ENCODE measurements around the gene ARPC1A. TPM values are rescaled to one million over a fixed set of nuclear protein-coding genes. Genes with fewer than 3 reads are reported as not detected.
"Not testable (repeated sequence)": the region's sequence is repeated elsewhere in the genome, so short reads cannot be mapped to it uniquely, and the experiment has no call there.

Gene ARPC1A
- total RNA-seq, 2 experiments from 2014 or later: 52.3 to 65.6 TPM

DNA sequence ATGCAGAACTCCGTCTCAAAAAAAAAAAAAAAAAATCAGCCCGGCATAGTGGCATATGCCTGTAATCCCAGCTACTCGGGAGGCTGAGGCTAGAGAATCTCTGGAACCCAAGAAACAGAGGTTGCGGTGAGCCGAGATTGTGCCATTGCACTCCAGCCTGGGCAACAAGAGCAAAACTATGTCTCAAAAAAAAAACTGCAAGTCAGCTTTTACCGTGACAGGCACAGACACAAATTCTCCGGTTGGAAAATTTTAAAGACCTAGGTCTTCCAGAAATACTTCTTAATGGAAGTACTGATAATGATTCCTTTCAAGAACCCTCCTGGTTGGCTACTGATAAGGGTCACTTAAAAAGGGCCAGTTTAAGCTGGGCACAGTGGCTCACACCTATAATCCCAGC is 29.4 kb downstream of the ARPC1A start:
- Mint-ChIP-seq H3K27me3 (no peaks in the 10 kb centered on the region), H3K9me3 (ENCODE audit: low read depth) (no peaks in the 10 kb centered on the region), H3K36me3 (ENCODE audit: low read depth) (peaks cover 34% of the 10 kb centered on the region), H3K27ac (no peak overlapping the region), H3K4me3 (no peak overlapping the region), H3K4me1 (no peaks in the 10 kb centered on the region)
- ATAC-seq (no peak), DNase-seq (no peak)
- intact Hi-C loops (cut with DNase I, micrococcal nuclease): no loop called here
- POLR2A ChIA-PET: interaction anchor here (0.7 kb wide), 1 partner anchor 7 kb away, joined by 3 read pairs; no protein-coding TSS in a partner anchor
- CTCF ChIA-PET: interaction anchor here (0.6 to 0.7 kb wide), 2 partner anchors 19 to 31 kb away, joined by 3 read pairs; no protein-coding TSS in a partner anchor

DNA sequence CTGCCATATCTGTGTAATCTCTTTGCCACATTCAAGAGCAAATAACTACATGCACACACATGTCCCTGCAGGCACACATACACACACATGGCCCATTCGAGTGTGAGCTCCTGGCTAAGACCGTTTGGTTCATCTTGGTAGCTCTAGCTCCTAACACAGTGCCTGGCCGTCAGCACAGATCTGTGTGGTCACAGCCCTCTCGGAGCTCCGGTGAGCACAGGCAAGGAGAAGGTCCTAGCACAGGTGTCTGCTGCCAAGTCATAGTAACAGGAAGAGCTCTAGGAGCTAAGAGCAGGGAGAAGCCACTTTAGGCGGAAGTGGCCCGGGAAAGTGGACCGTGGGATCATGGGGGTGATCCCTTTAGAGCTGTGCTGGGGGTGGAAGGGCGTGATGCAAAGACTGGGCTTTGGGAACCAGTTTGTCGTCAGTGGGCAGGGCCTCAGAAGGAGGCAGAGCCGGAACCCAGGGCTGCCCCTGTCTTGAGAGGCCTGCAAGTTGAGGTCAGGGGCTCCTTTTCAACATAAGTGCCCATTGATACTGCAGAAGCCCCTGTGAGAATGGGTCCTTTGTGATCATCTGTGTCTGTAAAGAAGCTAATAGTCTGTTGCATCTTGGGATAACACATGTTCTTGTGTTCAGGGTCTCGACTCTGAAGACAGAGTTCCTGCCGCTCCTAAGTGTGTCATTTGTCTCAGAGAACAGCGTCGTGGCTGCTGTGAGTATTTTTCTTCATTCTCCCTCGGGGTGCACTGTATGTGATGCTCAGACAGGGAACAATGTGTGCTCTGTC is 32.2 kb downstream of the ARPC1A start:
- H3K4me1 Mint-ChIP-seq: no peaks in the 10 kb centered on the region
- intact Hi-C loops (cut with DNase I, micrococcal nuclease): no loop called here
- H3K9me3 Mint-ChIP-seq (ENCODE audit: low read depth): no peaks in the 10 kb centered on the region
- ChIA-PET CTCF (interaction anchor here (0.6 kb wide), 1 partner anchor 89 kb away, joined by 3 read pairs; no protein-coding TSS in a partner anchor), POLR2A (no interaction called here)
- H3K36me3 Mint-ChIP-seq (ENCODE audit: low read depth): peaks cover 40% of the 10 kb centered on the region
- DNase-seq (no peak), ATAC-seq (no peak)
- H3K4me3 Mint-ChIP-seq: no peak overlapping the region
- H3K27me3 Mint-ChIP-seq: no peaks in the 10 kb centered on the region
- no peak overlapping the region for H3K27ac Mint-ChIP-seq

DNA sequence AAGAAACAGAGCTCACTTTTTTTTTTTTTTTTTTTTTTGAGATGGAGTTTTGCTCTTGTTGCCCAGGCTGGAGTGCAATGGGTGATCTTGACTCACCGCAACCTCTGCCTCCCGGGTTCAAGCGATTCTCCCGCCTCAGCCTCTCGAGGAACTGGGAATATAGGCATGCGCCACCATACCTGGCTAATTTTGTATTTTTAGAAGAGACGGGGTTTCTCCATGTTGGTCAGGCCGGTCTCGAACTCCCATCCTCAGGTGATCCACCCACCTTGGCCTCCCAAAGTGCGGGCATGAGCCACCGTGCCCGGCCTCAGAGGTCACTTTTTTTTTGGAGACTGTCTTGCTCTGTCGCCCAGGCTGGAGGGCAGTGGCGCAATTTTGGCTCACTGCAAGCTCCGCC is 32.8 kb downstream of the ARPC1A start:
- H3K4me1 Mint-ChIP-seq; CTCF ChIA-PET; POLR2A ChIA-PET; H3K4me3 Mint-ChIP-seq; ATAC-seq; DNase-seq; H3K9me3 Mint-ChIP-seq (ENCODE audit: low read depth); H3K27ac Mint-ChIP-seq; H3K27me3 Mint-ChIP-seq; intact Hi-C loops (cut with DNase I, micrococcal nuclease): not testable (repeated sequence)
- peaks cover 42% of the 10 kb centered on the region for H3K36me3 Mint-ChIP-seq (ENCODE audit: low read depth)

DNA sequence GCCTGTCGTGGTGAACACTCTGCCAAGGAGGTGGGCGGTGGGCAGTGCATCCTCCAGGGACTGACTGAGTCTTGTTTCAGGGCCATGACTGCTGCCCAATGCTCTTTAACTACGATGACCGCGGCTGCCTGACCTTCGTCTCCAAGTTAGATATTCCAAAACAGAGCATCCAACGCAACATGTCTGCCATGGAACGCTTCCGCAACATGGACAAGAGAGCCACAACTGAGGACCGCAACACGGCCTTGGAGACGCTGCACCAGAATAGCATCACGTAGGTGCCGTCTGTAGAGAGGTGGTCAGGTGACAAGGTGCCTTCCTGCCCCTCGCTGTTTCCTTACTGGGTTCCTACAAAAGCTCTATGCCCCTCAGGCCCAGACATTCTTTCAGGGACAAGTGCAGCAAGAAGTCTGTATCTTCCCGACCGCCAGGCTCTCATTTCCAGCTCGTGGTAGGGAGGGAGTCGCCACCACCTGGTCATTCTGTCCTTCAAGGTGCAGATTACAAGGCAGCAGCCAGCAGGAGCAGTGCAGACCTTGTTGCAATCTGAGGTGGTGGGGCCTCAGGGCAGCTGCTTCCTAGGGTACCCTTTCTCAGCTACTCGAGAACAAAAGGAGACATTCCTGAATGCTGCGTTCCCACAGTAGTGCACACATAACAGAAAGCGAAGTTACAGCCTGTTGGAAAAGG is 33.9 kb downstream of the ARPC1A start:
- intact Hi-C loops (cut with DNase I, micrococcal nuclease): no loop called here
- no peak for ATAC-seq
- no peak for DNase-seq
- no peaks in the 10 kb centered on the region for H3K27me3 Mint-ChIP-seq
- no peaks in the 10 kb centered on the region for H3K9me3 Mint-ChIP-seq (ENCODE audit: low read depth)
- ChIA-PET CTCF (interaction anchor here (0.6 to 0.8 kb wide), 3 partner anchors 9 to 56 kb away, joined by 3 to 5 read pairs (median 3); no protein-coding TSS in a partner anchor), POLR2A (no interaction called here)
- H3K4me1 Mint-ChIP-seq: no peaks in the 10 kb centered on the region
- H3K36me3 Mint-ChIP-seq (ENCODE audit: low read depth): peaks cover 41% of the 10 kb centered on the region
- H3K27ac Mint-ChIP-seq: no peak overlapping the region
- no peak overlapping the region for H3K4me3 Mint-ChIP-seq

DNA sequence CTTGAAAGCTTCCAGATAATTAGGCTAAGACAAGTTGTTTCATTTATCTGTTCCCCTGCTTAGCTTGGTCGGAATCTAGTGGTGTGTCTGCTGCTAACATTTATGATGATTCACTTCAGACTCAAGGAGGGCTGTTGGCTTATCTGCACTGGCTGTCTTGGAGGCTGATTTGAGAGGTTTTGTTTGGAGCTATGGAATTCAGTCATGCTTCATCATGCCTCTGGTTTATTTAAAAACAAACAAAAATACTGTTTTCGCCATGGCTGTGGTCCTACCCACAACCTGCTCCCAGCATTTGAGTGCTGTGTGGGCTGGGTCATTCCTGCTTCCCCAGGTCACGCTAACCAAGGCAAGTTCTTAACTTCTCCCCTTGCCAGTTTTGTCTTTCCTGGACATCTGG is 37.1 kb downstream of the ARPC1A start:
- ChIA-PET POLR2A (interaction anchor here (0.6 to 0.8 kb wide), 2 partner anchors 86 to 88 kb away, joined by 3 to 16 read pairs; no protein-coding TSS in a partner anchor), CTCF (no interaction called here)

DNA sequence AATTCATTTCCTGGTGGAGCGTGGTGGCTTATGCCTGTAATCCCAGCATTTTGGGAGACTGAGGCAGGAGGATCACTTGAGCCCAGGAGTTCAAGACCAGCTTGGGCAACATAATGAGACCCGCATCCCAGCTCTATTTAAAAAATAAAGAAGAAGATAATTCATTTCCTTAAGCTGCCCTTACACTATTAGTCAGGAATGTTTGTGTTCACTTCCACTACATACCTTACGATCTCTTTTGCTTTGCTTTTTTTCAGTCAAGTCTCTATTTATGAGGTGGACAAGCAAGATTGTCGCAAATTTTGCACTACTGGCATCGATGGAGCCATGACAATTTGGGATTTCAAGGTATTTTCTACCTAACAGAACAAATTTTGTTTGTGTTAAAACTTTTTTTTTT is 37.6 kb downstream of the ARPC1A start:
- H3K9me3 Mint-ChIP-seq (ENCODE audit: low read depth): no peaks in the 10 kb centered on the region
- intact Hi-C loops (cut with DNase I, micrococcal nuclease): no loop called here
- ChIA-PET POLR2A (interaction anchor here (0.6 to 0.8 kb wide), 3 partner anchors 86 to 432 kb away, joined by 3 to 16 read pairs (median 5); no protein-coding TSS in a partner anchor), CTCF (no interaction called here)
- no peaks in the 10 kb centered on the region for H3K4me1 Mint-ChIP-seq
- H3K36me3 Mint-ChIP-seq (ENCODE audit: low read depth): peaks cover 43% of the 10 kb centered on the region
- ATAC-seq (no peak), DNase-seq (no peak)
- H3K27me3 Mint-ChIP-seq: no peaks in the 10 kb centered on the region
- H3K27ac Mint-ChIP-seq: no peak overlapping the region
- no peak overlapping the region for H3K4me3 Mint-ChIP-seq

More for the DNA sequence above, 37.1 kb downstream of the ARPC1A start:
- Mint-ChIP-seq H3K36me3 (ENCODE audit: low read depth) (peaks cover 47% of the 10 kb centered on the region), H3K9me3 (ENCODE audit: low read depth) (no peaks in the 10 kb centered on the region), H3K4me1 (no peaks in the 10 kb centered on the region), H3K4me3 (no peak overlapping the region), H3K27me3 (no peaks in the 10 kb centered on the region), H3K27ac (no peak overlapping the region)
- intact Hi-C loops (cut with DNase I, micrococcal nuclease): no loop called here
- no peak for ATAC-seq
- DNase-seq: no peak

DNA sequence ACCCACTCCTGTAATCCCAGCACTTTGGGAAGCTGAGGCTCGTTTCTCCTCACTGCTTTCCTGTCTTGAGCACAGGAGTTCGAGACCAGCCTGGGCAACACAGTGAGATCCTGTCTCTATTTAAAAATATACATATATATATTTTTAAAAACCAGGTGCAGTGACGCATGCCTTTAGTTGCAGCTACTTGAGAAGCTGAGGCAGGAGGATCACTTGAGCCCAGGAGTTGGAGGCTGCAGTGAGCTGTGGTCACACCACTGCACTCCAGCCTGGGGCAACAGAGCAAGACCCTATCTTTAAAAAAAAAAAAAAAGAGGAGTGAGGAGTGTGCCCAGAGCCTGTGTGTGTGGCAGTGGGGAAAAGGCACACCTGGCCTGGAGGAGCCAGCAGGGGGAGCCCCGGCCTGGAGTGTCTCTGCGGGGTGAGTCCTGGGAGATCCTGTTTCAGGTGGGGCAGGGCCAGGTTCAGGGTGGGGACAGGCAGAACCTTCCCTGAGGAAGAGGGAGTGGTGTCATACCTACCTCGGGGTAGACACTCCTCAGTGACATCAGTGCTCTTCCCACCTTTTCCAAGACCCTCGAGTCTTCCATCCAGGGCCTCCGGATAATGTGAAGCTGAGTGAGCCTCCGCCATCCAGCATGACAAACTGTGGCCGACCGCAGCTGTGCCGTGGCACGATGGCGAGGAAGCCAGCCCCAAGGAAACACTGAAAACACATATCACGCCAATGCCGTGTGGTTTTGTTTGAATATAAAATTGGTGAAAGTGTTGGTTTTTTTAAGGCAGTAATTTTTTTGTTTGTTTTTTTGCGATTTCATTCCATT is 39.8 kb downstream of the ARPC1A start:
- Mint-ChIP-seq H3K27me3 (no peaks in the 10 kb centered on the region), H3K4me3 (no peak overlapping the region), H3K36me3 (ENCODE audit: low read depth) (peaks cover 39% of the 10 kb centered on the region), H3K4me1 (no peaks in the 10 kb centered on the region), H3K9me3 (ENCODE audit: low read depth) (no peaks in the 10 kb centered on the region), H3K27ac (no peak overlapping the region)
- ChIA-PET CTCF (interaction anchor here (0.8 to 1.4 kb wide), 5 partner anchors 12 to 50 kb away, joined by 3 to 6 read pairs (median 4); no protein-coding TSS in a partner anchor), POLR2A (interaction anchor here (0.5 kb wide), 1 partner anchor 769 kb away, joined by 4 read pairs; no protein-coding TSS in a partner anchor)
- intact Hi-C loops (cut with DNase I, micrococcal nuclease): loop anchor here in 1 of 2 experiments (1.0 kb wide), 1 partner anchor 22 kb away; no protein-coding TSS in a partner anchor
- ATAC-seq (peak; percentile 93), DNase-seq (peak; percentile 75)

DNA sequence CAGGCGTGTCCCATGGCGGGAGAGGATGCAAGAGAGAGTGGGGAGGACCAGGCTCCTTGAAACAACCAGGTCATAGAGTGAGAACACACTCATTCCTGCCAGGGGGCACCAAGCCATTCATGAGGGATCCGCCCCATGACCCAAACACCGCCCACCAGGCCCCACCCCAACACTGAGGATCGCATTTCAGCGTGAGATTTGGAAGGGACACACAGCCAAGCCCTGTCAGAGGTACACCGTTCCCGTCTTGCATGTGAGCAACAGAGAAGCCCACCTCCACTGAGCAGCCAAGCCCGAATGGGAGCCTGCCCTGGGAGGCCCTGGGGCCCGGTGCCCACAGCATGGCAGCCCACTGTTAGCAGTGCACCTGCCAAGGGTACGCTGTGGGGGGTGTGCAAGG is 40.9 kb downstream of the ARPC1A start:
- no peak overlapping the region for H3K4me3 Mint-ChIP-seq
- H3K36me3 Mint-ChIP-seq (ENCODE audit: low read depth): peaks cover 31% of the 10 kb centered on the region

DNA sequence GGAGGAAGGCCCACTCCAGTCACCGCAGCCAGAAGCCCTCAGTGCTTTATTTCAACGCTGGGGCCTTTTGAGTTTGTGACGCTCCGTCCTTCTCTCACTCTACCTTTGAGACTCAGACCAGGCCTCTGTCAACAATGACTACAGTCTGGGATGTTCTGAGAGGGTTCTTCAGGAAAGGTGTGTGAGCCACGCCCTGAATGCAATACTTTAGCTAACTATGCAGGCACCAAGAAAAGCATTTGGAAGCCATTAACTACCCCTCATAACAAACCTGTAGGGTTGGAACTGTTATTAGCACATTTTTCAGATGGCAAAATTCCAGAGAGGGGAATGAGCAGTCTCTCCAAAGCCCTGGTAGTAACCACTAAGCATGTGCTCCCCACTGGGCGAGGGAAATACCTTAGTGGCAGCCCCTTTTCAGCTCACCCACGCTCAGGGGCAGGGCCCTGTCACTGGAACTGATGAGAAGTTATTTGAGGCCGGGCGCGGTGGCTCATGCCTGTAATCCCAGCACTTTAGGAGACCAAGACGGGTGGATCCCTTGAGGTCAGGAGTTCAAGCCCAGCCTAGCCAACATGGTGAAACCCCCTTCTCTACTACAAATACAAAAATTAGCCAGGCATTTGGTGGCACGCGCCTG is 43.2 kb downstream of the ARPC1A start:
- ChIA-PET CTCF (interaction anchor here (1.1 to 1.4 kb wide), 2 partner anchors 9 to 33 kb away, joined by 3 to 6 read pairs; no protein-coding TSS in a partner anchor), POLR2A (interaction anchor here (0.6 kb wide), 1 partner anchor 38 kb away, joined by 3 read pairs; no protein-coding TSS in a partner anchor)
- DNase-seq (no peak), ATAC-seq (no peak)
- Mint-ChIP-seq H3K4me3 (no peak overlapping the region), H3K27me3 (no peaks in the 10 kb centered on the region), H3K36me3 (ENCODE audit: low read depth) (peaks cover 22% of the 10 kb centered on the region), H3K27ac (no peak overlapping the region), H3K9me3 (ENCODE audit: low read depth) (no peaks in the 10 kb centered on the region), H3K4me1 (peaks cover 2% of the 10 kb centered on the region)
- intact Hi-C loops (cut with DNase I, micrococcal nuclease): no loop called here

More for the DNA sequence above, 40.9 kb downstream of the ARPC1A start:
- CTCF ChIA-PET: interaction anchor here (0.8 kb wide), 1 partner anchor 41 kb away, joined by 3 read pairs; no protein-coding TSS in a partner anchor
- DNase-seq: no peak
- H3K27ac Mint-ChIP-seq: no peak overlapping the region
- ATAC-seq: no peak
- no peaks in the 10 kb centered on the region for H3K4me1 Mint-ChIP-seq
- no peaks in the 10 kb centered on the region for H3K9me3 Mint-ChIP-seq (ENCODE audit: low read depth)
- no peaks in the 10 kb centered on the region for H3K27me3 Mint-ChIP-seq
- POLR2A ChIA-PET: no interaction called here
- intact Hi-C loops (cut with DNase I, micrococcal nuclease): no loop called here

DNA sequence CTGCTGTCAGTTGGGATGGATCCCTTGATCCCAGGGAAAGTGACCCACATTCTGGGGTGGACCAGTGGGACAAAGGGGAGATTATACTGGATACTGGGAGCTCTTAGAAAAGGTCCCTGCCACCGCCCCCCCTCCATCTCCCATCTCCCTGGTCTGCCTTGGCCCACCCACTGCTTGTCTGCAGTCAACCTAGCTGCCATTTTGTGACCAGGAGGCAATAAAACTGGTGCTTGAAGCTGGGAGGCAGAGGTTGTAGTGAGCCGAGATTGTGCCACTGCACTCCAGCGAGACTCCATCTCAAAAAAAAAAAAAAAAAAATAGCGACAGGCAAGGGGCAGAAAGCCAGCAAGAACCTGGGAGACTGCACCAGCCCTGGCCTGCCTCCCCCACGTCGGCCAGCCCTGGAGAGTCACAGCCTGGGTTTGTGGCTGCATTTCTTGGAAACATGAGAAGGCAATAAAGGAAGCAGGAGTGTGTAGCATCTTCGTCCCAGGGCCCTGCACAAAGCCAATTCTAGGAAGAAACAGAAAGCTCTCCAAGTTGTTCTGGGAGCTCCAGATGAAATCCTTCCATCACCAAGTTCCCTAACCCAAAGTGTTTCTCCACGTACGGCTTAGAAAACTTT is 44.2 kb downstream of the ARPC1A start:
- CTCF ChIA-PET: no interaction called here

More for the DNA sequence above, 44.2 kb downstream of the ARPC1A start:
- Mint-ChIP-seq H3K27ac (peak overlapping the region; percentile 13), H3K4me3 (no peak overlapping the region), H3K4me1 (peaks cover 2% of the 10 kb centered on the region), H3K27me3 (no peaks in the 10 kb centered on the region), H3K9me3 (ENCODE audit: low read depth) (no peaks in the 10 kb centered on the region), H3K36me3 (ENCODE audit: low read depth) (peaks cover 17% of the 10 kb centered on the region)
- POLR2A ChIA-PET: interaction anchor here (0.6 kb wide), 2 partner anchors 37 to 153 kb away, joined by 3 to 5 read pairs; no protein-coding TSS in a partner anchor
- ATAC-seq (no peak), DNase-seq (no peak)
- intact Hi-C loops (cut with DNase I, micrococcal nuclease): loop anchor here in 1 of 2 experiments (5.0 kb wide), 1 partner anchor 37 kb away; the partner anchor contains the start of genes BUD31 and PDAP1

Measured in activated CD4-positive, alpha-beta T cell treated with anti-CD3 and anti-CD28 coated beads for 36 hours (primary cell).